ENCODE measurements around the gene ACOT9. TPM values are rescaled to one million over a fixed set of nuclear protein-coding genes. Genes with fewer than 3 reads are reported as not detected.

The ACOT9 gene
- total RNA-seq, 1 donor from 2014 or later = 52.7 TPM

- Mint-ChIP-seq H3K4me1 (no peaks in the 10 kb centered on the region), H3K27me3 (ENCODE audit: insufficient read depth, low read depth) (peaks cover 2% of the 10 kb centered on the region), H3K9me3 (no peaks in the 10 kb centered on the region), H3K27ac (no peak overlapping the region), H3K36me3 (peaks cover 11% of the 10 kb centered on the region), H3K4me3 (no peak overlapping the region)
- Histone ChIP-seq H3F3A (ENCODE audit: low read depth) (no peaks in the 10 kb centered on the region), H3K4me1 (no peaks in the 10 kb centered on the region), H3K9ac (no peak overlapping the region), H3K79me2 (ENCODE audit: low read depth) (no peaks in the 10 kb centered on the region), H3K27me3 (no peaks in the 10 kb centered on the region), H3K4me3 (no peak overlapping the region), H3K36me3 (no peaks in the 10 kb centered on the region), H3K9me3 (ENCODE audit: low read depth) (no peaks in the 10 kb centered on the region), H4K20me1 (ENCODE audit: low read depth) (no peaks in the 10 kb centered on the region), H3K27ac (no peak overlapping the region), H3K4me2 (no peak overlapping the region), H2AFZ (replicated peaks) (no peak overlapping the region)
- DNase-seq (ENCODE audit: low spot score) = no peak
- no peak for TF ChIP-seq EZH2phosphoT487 (IDR thresholded peaks at IDR 0.05)
- TF ChIP-seq CTCF (IDR thresholded peaks at IDR 0.05) = no peak
- no peak for TF ChIP-seq EZH2 (IDR thresholded peaks at IDR 0.05)
Measured at GRCh38 chrX:23729214-23729613, 13.9 kb downstream of the ACOT9 start.

DNA sequence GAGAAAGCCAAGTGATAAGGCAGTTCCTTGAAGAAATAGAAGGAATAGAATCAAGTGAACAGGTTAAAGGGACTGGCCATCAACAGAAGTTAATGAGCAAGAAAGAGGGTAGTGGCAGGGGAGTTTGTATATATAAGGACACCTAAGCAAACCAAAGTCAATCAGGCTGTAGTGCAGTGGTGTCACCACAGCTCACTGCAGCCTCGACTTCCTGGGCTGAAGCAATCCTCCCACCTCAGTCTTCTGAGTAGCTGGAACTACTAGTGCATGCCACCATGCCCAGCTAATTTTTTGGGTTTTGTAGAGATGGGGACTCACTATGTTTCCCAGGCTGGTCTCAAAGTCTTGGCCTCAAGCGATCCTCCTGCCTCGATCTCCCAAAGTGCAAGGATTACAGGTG is 15.9 kb downstream of the ACOT9 start:
- H3K9me3 ChIP-seq (ENCODE audit: low read depth) = no peaks in the 10 kb centered on the region
- no peaks in the 10 kb centered on the region for H3K36me3 ChIP-seq
- H3K27ac ChIP-seq = no peak overlapping the region
- H3K4me3 Mint-ChIP-seq = no peak overlapping the region
- no peak overlapping the region for H3K4me3 ChIP-seq
- no peaks in the 10 kb centered on the region for H3K4me1 ChIP-seq
- H3F3A ChIP-seq (ENCODE audit: low read depth) = no peaks in the 10 kb centered on the region
- no peaks in the 10 kb centered on the region for H3K27me3 ChIP-seq
- no peaks in the 10 kb centered on the region for H3K9me3 Mint-ChIP-seq
- no peak for TF ChIP-seq EZH2phosphoT487 (IDR thresholded peaks at IDR 0.05)
- TF ChIP-seq EZH2 (IDR thresholded peaks at IDR 0.05) = no peak
- TF ChIP-seq CTCF (IDR thresholded peaks at IDR 0.05) = no peak
- H3K27me3 Mint-ChIP-seq (ENCODE audit: insufficient read depth, low read depth) = peaks cover 4% of the 10 kb centered on the region
- H4K20me1 ChIP-seq (ENCODE audit: low read depth) = no peaks in the 10 kb centered on the region
- H3K36me3 Mint-ChIP-seq = peaks cover 11% of the 10 kb centered on the region
- H3K9ac ChIP-seq = no peak overlapping the region
- DNase-seq (ENCODE audit: low spot score) = no peak
- H3K4me2 ChIP-seq = no peak overlapping the region
- no peaks in the 10 kb centered on the region for H3K4me1 Mint-ChIP-seq
- H3K79me2 ChIP-seq (ENCODE audit: low read depth) = no peaks in the 10 kb centered on the region
- H2AFZ ChIP-seq (replicated peaks) = no peak overlapping the region
- no peak overlapping the region for H3K27ac Mint-ChIP-seq

GRCh38 chrX:23726191-23726590 is 16.9 kb downstream of the ACOT9 start:
- Mint-ChIP-seq H3K27me3 (ENCODE audit: insufficient read depth, low read depth) (peaks cover 4% of the 10 kb centered on the region), H3K4me3 (no peak overlapping the region), H3K9me3 (no peaks in the 10 kb centered on the region), H3K4me1 (no peaks in the 10 kb centered on the region), H3K27ac (no peak overlapping the region), H3K36me3 (peaks cover 11% of the 10 kb centered on the region)
- Histone ChIP-seq H2AFZ (replicated peaks) (no peak overlapping the region), H3K36me3 (no peaks in the 10 kb centered on the region), H4K20me1 (ENCODE audit: low read depth) (no peaks in the 10 kb centered on the region), H3K27me3 (no peaks in the 10 kb centered on the region), H3K9ac (no peak overlapping the region), H3K4me2 (no peak overlapping the region), H3K79me2 (ENCODE audit: low read depth) (no peaks in the 10 kb centered on the region), H3K27ac (no peak overlapping the region), H3K9me3 (ENCODE audit: low read depth) (no peaks in the 10 kb centered on the region), H3F3A (ENCODE audit: low read depth) (no peaks in the 10 kb centered on the region), H3K4me1 (no peaks in the 10 kb centered on the region), H3K4me3 (no peak overlapping the region)
- TF ChIP-seq CTCF (IDR thresholded peaks at IDR 0.05) (no peak), EZH2 (IDR thresholded peaks at IDR 0.05) (no peak), EZH2phosphoT487 (IDR thresholded peaks at IDR 0.05) (no peak)
- DNase-seq (ENCODE audit: low spot score) = no peak
